ENCODE measurements around the gene DPP6. TPM values are rescaled to one million over a fixed set of nuclear protein-coding genes. Genes with fewer than 3 reads are reported as not detected.

Gene DPP6
- total and polyA plus RNA-seq, 9 of the 15 experiments (the other 6 are each of a cell fraction or from before 2014, with no cell fraction given), result not detected

GRCh38 chr7:154252046-154252445, 199.8 kb downstream of the DPP6 start:
- intact Hi-C loops (cut with micrococcal nuclease) (no loop called here), in situ Hi-C loops (cut with MboI) (no loop called here)
- Histone ChIP-seq H3K9me1 (ENCODE audit: control insufficient read depth, insufficient read depth, low read length) (no peaks in the 10 kb centered on the region), H3K4me1 (replicated peaks in 1 of 2; ENCODE audit: control insufficient read depth in 2 of 2, insufficient read depth in 2 of 2, low read length in 2 of 2) (no peaks in the 10 kb centered on the region), H3K36me3 (ENCODE audit: control insufficient read depth, insufficient read depth, low read length) (no peaks in the 10 kb centered on the region), H3K27ac (ENCODE audit: extremely low read depth, low read depth, low read length) (no peak overlapping the region), H3K4me3 (no peak overlapping the region), H3K79me2 (ENCODE audit: control insufficient read depth, insufficient read depth, low read length) (no peaks in the 10 kb centered on the region), H4K20me1 (replicated peaks; ENCODE audit: control insufficient read depth, insufficient read depth, low read length) (no peaks in the 10 kb centered on the region), H2AFZ (ENCODE audit: low read depth, low read length) (no peak overlapping the region), H3K9ac (ENCODE audit: insufficient read depth in 1 of 2, low read depth in 2 of 2, low read length in 2 of 2) (no peak overlapping the region), H3K4me2 (ENCODE audit: insufficient read depth, low read length) (no peak overlapping the region), H3K9me3 (replicated peaks; ENCODE audit: control insufficient read depth, insufficient read depth, low read depth, low read length) (no peaks in the 10 kb centered on the region), H3K27me3 (ENCODE audit: control insufficient read depth in 2 of 2, insufficient read depth in 2 of 2, low read length in 2 of 2) (peaks cover 0 to 6% of the 10 kb centered on the region in 2 experiments; a peak in 2 of 5 replicates)
- ATAC-seq (no peak), FAIRE-seq (no peak), DNase-seq (ENCODE audit: extremely low read depth in 1 of 4, low spot score in 3 of 4) (peak in 2 of 4 experiments; percentile 20 to 26)
- POLR2A ChIA-PET, result no interaction called here
- no TSS peak for BruUV-seq (replicated peaks)
- 10% methylated on average over 6 of the region's 6 CpGs for WGBS (ENCODE audit: insufficient coverage, low coverage, missing lambda C conversion rate)
- TF ChIP-seq HDAC8 (tag; IDR thresholded peaks at IDR 0.05) (no peak), NRF1 (conservative IDR thresholded peaks at IDR 0.05 in 1 of 2, IDR thresholded peaks at IDR 0.05 in 1 of 2) (peak; percentile 75 to 82), CBX8 (IDR thresholded peaks at IDR 0.05; ENCODE audit: borderline replicate concordance, extremely low read depth, low read depth, low read length, poor library complexity, severe bottlenecking) (no peak), HNRNPK (IDR thresholded peaks at IDR 0.05; ENCODE audit: low read depth, low read length, poor library complexity, severe bottlenecking) (no peak), ETS2 (tag; IDR thresholded peaks at IDR 0.05; ENCODE audit: borderline replicate concordance, poor library complexity, severe bottlenecking) (no peak)
- TF ChIP-seq, protein P1, sequence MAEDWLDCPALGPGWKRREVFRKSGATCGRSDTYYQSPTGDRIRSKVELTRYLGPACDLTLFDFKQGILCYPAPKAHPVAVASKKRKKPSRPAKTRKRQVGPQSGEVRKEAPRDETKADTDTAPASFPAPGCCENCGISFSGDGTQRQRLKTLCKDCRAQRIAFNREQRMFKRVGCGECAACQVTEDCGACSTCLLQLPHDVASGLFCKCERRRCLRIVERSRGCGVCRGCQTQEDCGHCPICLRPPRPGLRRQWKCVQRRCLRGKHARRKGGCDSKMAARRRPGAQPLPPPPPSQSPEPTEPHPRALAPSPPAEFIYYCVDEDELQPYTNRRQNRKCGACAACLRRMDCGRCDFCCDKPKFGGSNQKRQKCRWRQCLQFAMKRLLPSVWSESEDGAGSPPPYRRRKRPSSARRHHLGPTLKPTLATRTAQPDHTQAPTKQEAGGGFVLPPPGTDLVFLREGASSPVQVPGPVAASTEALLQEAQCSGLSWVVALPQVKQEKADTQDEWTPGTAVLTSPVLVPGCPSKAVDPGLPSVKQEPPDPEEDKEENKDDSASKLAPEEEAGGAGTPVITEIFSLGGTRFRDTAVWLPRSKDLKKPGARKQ (CRISPR knock-in tag; IDR thresholded peaks at IDR 0.05), result no peak
- CTCF ChIA-PET (ENCODE audit: low intra/inter-chr PET ratio), result no interaction called here
